GM13976 (cell line): ENCODE measurements around the gene CNGB1.

Experiments used
- DNase-seq: peaks from one replicate; pipeline ENCODE4 v3.0.0; 2012; ENCODE audit warnings: low spot score
- CTCF ChIP-seq: IDR thresholded peaks from 2 replicates; pipeline ENCODE4 v1.5.1; 2012; ENCODE audit warnings: borderline replicate concordance, mild to moderate bottlenecking; ENCODE audit not compliant: insufficient read depth; ENCODE audit errors: extremely low read depth, missing control alignments, control extremely low read depth
- in situ Hi-C: fragments of 300-500 bp; cut with MboI; formaldehyde crosslinking; loops from one replicate; pipeline ENCODE4 v1.12.0; 2022; ENCODE audit warnings: low sequenced_read_pairs, mixed read lengths, inconsistent platforms; ENCODE audit not compliant: unreplicated experiment

Gene CNGB1

GRCh38 chr16:57956924-57957672 is 13.8 kb downstream of the CNGB1 start:
- no peak for TF ChIP-seq CTCF
- in situ Hi-C loops = no loop called here
- no peak for DNase-seq

GRCh38 chr16:57956270-57956808 is 14.6 kb downstream of the CNGB1 start:
- DNase-seq = no peak
- in situ Hi-C loops = no loop called here

GRCh38 chr16:57955572-57956188 is 15.2 kb downstream of the CNGB1 start:
- TF ChIP-seq CTCF = no peak
- in situ Hi-C loops = no loop called here
- DNase-seq = no peak

More at GRCh38 chr16:57956270-57956808, 14.6 kb downstream of the CNGB1 start:
- TF ChIP-seq CTCF = no peak

GRCh38 chr16:57953857-57954256 is 17.1 kb downstream of the CNGB1 start:
- in situ Hi-C loops = no loop called here
- no peak for TF ChIP-seq CTCF
- no peak for DNase-seq

GRCh38 chr16:57952909-57953308 is 18.0 kb downstream of the CNGB1 start:
- in situ Hi-C loops = no loop called here
- no peak for TF ChIP-seq CTCF
- DNase-seq = no peak

- DNase-seq = no peak
- TF ChIP-seq CTCF = no peak
- in situ Hi-C loops = no loop called here
Observed at GRCh38 chr16:57951204-57951960, 19.5 kb downstream of the CNGB1 start.
